ENCODE measurements around the gene ZCWPW1. TPM values are rescaled to one million over a fixed set of nuclear protein-coding genes. Genes with fewer than 3 reads are reported as not detected.
"Not testable (repeated sequence)": the region's sequence is repeated elsewhere in the genome, so short reads cannot be mapped to it uniquely, and the experiment has no call there.

The ZCWPW1 gene
- total and polyA plus RNA-seq, 2 of the 13 experiments (the other 11 are each of a cell fraction or from before 2014, with no cell fraction given) = 2.4 to 2.5 TPM

GRCh38 chr7:100455206-100455605 is 26.7 kb upstream of the ZCWPW1 start (continued):
- TF ChIP-seq TFDP2 (CRISPR knock-in tag; IDR thresholded peaks at IDR 0.05) = no peak
- no peak for TF ChIP-seq PCBP1 (IDR thresholded peaks at IDR 0.05; ENCODE audit: borderline replicate concordance, low read depth, low read length)
- no peak for TF ChIP-seq ZNF639 (CRISPR knock-in tag; conservative IDR thresholded peaks at IDR 0.05)
- TF ChIP-seq ZNF44 (CRISPR knock-in tag; IDR thresholded peaks at IDR 0.05) = no peak
- no peak for TF ChIP-seq FOXM1 (CRISPR knock-in tag; IDR thresholded peaks at IDR 0.05)
- TF ChIP-seq ATAD3A (CRISPR knock-in tag; IDR thresholded peaks at IDR 0.05) = no peak
- no peak for TF ChIP-seq SMYD3 (CRISPR knock-in tag; IDR thresholded peaks at IDR 0.05)
- no peak for TF ChIP-seq E2F1 (CRISPR knock-in tag; IDR thresholded peaks at IDR 0.05)

- H4K20me1 ChIP-seq (ENCODE audit: insufficient read depth, low read length); DNase-seq (ENCODE audit: low spot score); BruUV-seq (replicated peaks); H3K27ac ChIP-seq (ENCODE audit: extremely low read length, insufficient read depth, low read length); CTCF ChIA-PET (ENCODE audit: low intra/inter-chr PET ratio, low total read pairs); FAIRE-seq; H3K9ac ChIP-seq (ENCODE audit: insufficient read depth, low read depth, low read length); intact Hi-C loops (cut with micrococcal nuclease; ENCODE audit: unreplicated experiment); H3K36me3 ChIP-seq (replicated peaks in 1 of 2; ENCODE audit: control insufficient read depth in 1 of 2, insufficient read depth in 2 of 2, low read length in 2 of 2); ATAC-seq; H3K4me2 ChIP-seq (ENCODE audit: low read depth, low read length); H2AFZ ChIP-seq (ENCODE audit: low read length); in situ Hi-C loops (cut with HindIII; ENCODE audit: extremely low pct_ligation_motif_present, low pct_unique_long_range_greater_than_20kb); H3K79me2 ChIP-seq (ENCODE audit: insufficient read depth, low read length); H3K9me3 ChIP-seq (ENCODE audit: low read length); H3K4me3 ChIP-seq (replicated peaks in 1 of 3; ENCODE audit: insufficient read depth in 1 of 3, low read depth in 2 of 3, low read length in 3 of 3): not testable (repeated sequence)
- peaks cover 37% of the 10 kb centered on the region for H3K4me1 ChIP-seq (ENCODE audit: insufficient read depth, low read length)
- TF ChIP-seq ZNF770 (CRISPR knock-in tag; IDR thresholded peaks at IDR 0.05) (peak; percentile 85), ZNF121 (CRISPR knock-in tag; IDR thresholded peaks at IDR 0.05) (peak; percentile 62; the same call in 1 of the 2 replicates)
- POLR2A ChIA-PET = interaction anchor here (4.4 to 5.0 kb wide), 2 partner anchors 10 to 25 kb away, joined by 24 to 31 read pairs; partner anchors contain the start of genes MEPCE and ZCWPW1
- WGBS (ENCODE audit: low lambda C conversion rate) = 62% methylated on average over 6 of the region's 8 CpGs
- peaks cover 0 to 17% of the 10 kb centered on the region in 2 experiments; a peak in 2 of 5 replicates for H3K27me3 ChIP-seq (ENCODE audit: control insufficient read depth in 1 of 2, insufficient read depth in 2 of 2, low read length in 2 of 2)
These were observed 25.4 kb upstream of the ZCWPW1 start for GRCh38 chr7:100453854-100454253.

Data from HepG2 (cell line).